GM12801 (cell line): ENCODE results near the gene FAM76A.

ENCODE experiments used
- CTCF ChIP-seq: IDR thresholded peaks from one replicate; pipeline ENCODE4 v1.5.1; 2011; ENCODE audit warnings: control low read depth; ENCODE audit not compliant: insufficient read length; ENCODE audit errors: extremely low read depth

FAM76A gene

GRCh38 chr1:27725374-27726172 is at the start of gene FAM76A:
Gene FAM76A, plus strand, starts transcription at chr1:27725961. Its CDS starts 120 bp downstream, at chr1:27726081.
- TF ChIP-seq CTCF: no peak

- TF ChIP-seq CTCF: no peak
Measured at GRCh38 chr1:27676410-27676809, 49.4 kb upstream of the FAM76A start.

GRCh38 chr1:27678747-27679146 is 47.0 kb upstream of the FAM76A start:
- TF ChIP-seq CTCF: no peak

GRCh38 chr1:27682351-27682944 is 43.3 kb upstream of the FAM76A start:
- TF ChIP-seq CTCF: no peak

GRCh38 chr1:27684176-27684575 is 41.6 kb upstream of the FAM76A start:
- TF ChIP-seq CTCF: no peak

- TF ChIP-seq CTCF: no peak
Measured at GRCh38 chr1:27686223-27686990, 39.4 kb upstream of the FAM76A start.

- no peak for TF ChIP-seq CTCF
Measured at GRCh38 chr1:27687906-27688305, 37.9 kb upstream of the FAM76A start.
